ENCODE results near the gene FBLN2. TPM values are rescaled to one million over a fixed set of nuclear protein-coding genes. Genes with fewer than 3 reads are reported as not detected.

The FBLN2 gene
- total and polyA plus RNA-seq, 4 donors = 1.3 to 9.1 (median 4.3) TPM

GRCh38 chr3:13620776-13621365 is 71.9 kb downstream of the FBLN2 start:
- H3K4me3 ChIP-seq (ENCODE audit: low read depth in 1 of 3, low read length in 3 of 3) = no peak overlapping the region
- no peak for TF ChIP-seq FOXA2 (IDR thresholded peaks at IDR 0.05)
- no peak for TF ChIP-seq CTCF (IDR thresholded peaks at IDR 0.05; ENCODE audit: low read depth, low read length, missing input control)
- no peak for TF ChIP-seq ZBTB33 (IDR thresholded peaks at IDR 0.05)
- no peak for TF ChIP-seq JUND (IDR thresholded peaks at IDR 0.05)
- no peak for TF ChIP-seq TAF1 (conservative IDR thresholded peaks at IDR 0.05)
- TF ChIP-seq GABPA (IDR thresholded peaks at IDR 0.05 in 1 of 2, conservative IDR thresholded peaks at IDR 0.05 in 1 of 2) = no peak
- no peak for TF ChIP-seq FOXA1 (IDR thresholded peaks at IDR 0.05)
- TF ChIP-seq MAX (IDR thresholded peaks at IDR 0.05) = no peak
- no peak for TF ChIP-seq SP1 (IDR thresholded peaks at IDR 0.05)
- TF ChIP-seq HNF4A (conservative IDR thresholded peaks at IDR 0.05) = no peak
- TF ChIP-seq RXRA (IDR thresholded peaks at IDR 0.05) = no peak
- no peak for TF ChIP-seq HNF4G (IDR thresholded peaks at IDR 0.05)
- TF ChIP-seq, protein P1, sequence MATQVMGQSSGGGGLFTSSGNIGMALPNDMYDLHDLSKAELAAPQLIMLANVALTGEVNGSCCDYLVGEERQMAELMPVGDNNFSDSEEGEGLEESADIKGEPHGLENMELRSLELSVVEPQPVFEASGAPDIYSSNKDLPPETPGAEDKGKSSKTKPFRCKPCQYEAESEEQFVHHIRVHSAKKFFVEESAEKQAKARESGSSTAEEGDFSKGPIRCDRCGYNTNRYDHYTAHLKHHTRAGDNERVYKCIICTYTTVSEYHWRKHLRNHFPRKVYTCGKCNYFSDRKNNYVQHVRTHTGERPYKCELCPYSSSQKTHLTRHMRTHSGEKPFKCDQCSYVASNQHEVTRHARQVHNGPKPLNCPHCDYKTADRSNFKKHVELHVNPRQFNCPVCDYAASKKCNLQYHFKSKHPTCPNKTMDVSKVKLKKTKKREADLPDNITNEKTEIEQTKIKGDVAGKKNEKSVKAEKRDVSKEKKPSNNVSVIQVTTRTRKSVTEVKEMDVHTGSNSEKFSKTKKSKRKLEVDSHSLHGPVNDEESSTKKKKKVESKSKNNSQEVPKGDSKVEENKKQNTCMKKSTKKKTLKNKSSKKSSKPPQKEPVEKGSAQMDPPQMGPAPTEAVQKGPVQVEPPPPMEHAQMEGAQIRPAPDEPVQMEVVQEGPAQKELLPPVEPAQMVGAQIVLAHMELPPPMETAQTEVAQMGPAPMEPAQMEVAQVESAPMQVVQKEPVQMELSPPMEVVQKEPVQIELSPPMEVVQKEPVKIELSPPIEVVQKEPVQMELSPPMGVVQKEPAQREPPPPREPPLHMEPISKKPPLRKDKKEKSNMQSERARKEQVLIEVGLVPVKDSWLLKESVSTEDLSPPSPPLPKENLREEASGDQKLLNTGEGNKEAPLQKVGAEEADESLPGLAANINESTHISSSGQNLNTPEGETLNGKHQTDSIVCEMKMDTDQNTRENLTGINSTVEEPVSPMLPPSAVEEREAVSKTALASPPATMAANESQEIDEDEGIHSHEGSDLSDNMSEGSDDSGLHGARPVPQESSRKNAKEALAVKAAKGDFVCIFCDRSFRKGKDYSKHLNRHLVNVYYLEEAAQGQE (IDR thresholded peaks at IDR 0.05) = no peak
- TF ChIP-seq NR2F2 (IDR thresholded peaks at IDR 0.05) = no peak
- TF ChIP-seq EGR1 (IDR thresholded peaks at IDR 0.05; ENCODE audit: low read depth in 2 of 2) = no peak
- no peak for TF ChIP-seq RAD21 (IDR thresholded peaks at IDR 0.05)
- TF ChIP-seq YY1 (IDR thresholded peaks at IDR 0.05) = no peak
- no peak overlapping the region for H3K9ac ChIP-seq (ENCODE audit: low read depth in 1 of 2, low read length in 2 of 2)
- H3K36me3 ChIP-seq (ENCODE audit: control insufficient read depth in 4 of 4, insufficient read depth in 3 of 4, low read depth in 1 of 4, low read length in 3 of 4) = no peaks in the 10 kb centered on the region
- no peak for DNase-seq (ENCODE audit: low spot score)
- no peaks in the 10 kb centered on the region for H3K4me1 ChIP-seq (ENCODE audit: control insufficient read depth in 4 of 4, insufficient read depth in 4 of 4, low read length in 3 of 4)
- H3K27ac ChIP-seq (ENCODE audit: low read depth in 1 of 2, low read length in 2 of 2) = no peak overlapping the region
- H3K9me3 ChIP-seq (ENCODE audit: control insufficient read depth in 4 of 4, low read length in 3 of 4) = no peaks in the 10 kb centered on the region
- H3K27me3 ChIP-seq (ENCODE audit: control insufficient read depth in 4 of 4, insufficient read depth in 4 of 4, low read length in 3 of 4) = peaks cover 0 to 3% (median 0%) of the 10 kb centered on the region in 4 donors
- WGBS = 93% methylated on average over 12 of the region's 12 CpGs
